GM23338 (cell line): ENCODE measurements around the gene BANP.

Source experiments
- CREB1 ChIP-seq: fragments of 250-450 bp; sonication (Bioruptor Pico); IDR thresholded peaks from 2 replicates; pipeline ENCODE4 v1.5.0; 2020; ENCODE audit warnings: low read depth, mild to moderate bottlenecking, moderate library complexity
- CTCF ChIP-seq, 2 experiments: fragments of 200-600 bp in 1 of 2; sonication (generic) in 1 of 2; conservative IDR thresholded peaks; 2 replicates each; pipeline versions ENCODE4 v1.5.1 to v1.6.1; 2016 to 2017; ENCODE audit warnings: antibody characterized with exemption in 2 of 2, low read depth in 2 of 2, mild to moderate bottlenecking in 2 of 2, moderate library complexity in 1 of 2
- ETS1 ChIP-seq: IDR thresholded peaks from 2 replicates; pipeline ENCODE4 v1.6.1; 2016; ENCODE audit warnings: antibody characterized with exemption
- EZH2 ChIP-seq: fragments of 200-600 bp; sonication (generic); IDR thresholded peaks from one replicate; pipeline ENCODE4 v1.8.0; 2017; ENCODE audit warnings: antibody characterized with exemption, mild to moderate bottlenecking, low read depth; ENCODE audit not compliant: unreplicated experiment
- EZH2phosphoT487 ChIP-seq: fragments of 200-600 bp; sonication (generic); IDR thresholded peaks from one replicate; pipeline ENCODE4 v1.8.1; 2018; ENCODE audit warnings: antibody characterized with exemption; ENCODE audit not compliant: unreplicated experiment
- JUNB ChIP-seq: IDR thresholded peaks from one replicate; pipeline ENCODE4 v1.6.1; 2016; ENCODE audit warnings: antibody characterized with exemption; ENCODE audit not compliant: unreplicated experiment
- POLR2AphosphoS5 ChIP-seq: IDR thresholded peaks from 2 replicates; pipeline ENCODE4 v1.6.1; 2016; ENCODE audit warnings: antibody characterized with exemption, low read depth
- REST ChIP-seq: IDR thresholded peaks from one replicate; pipeline ENCODE4 v1.6.1; 2018; ENCODE audit warnings: antibody characterized with exemption; ENCODE audit not compliant: unreplicated experiment
- STAT1 ChIP-seq: IDR thresholded peaks from one replicate; pipeline ENCODE4 v1.6.1; 2016; ENCODE audit warnings: antibody characterized with exemption; ENCODE audit not compliant: unreplicated experiment
- ZNF114 ChIP-seq: fragments of 250-450 bp; sonication (Bioruptor Pico); IDR thresholded peaks from 2 replicates; pipeline ENCODE4 v1.5.0; 2020; ENCODE audit warnings: mild to moderate bottlenecking, moderate library complexity
- ZNF462 ChIP-seq: fragments of 250-450 bp; sonication (Bioruptor Pico); IDR thresholded peaks from 2 replicates; pipeline ENCODE4 v1.5.0; 2020; ENCODE audit warnings: mild to moderate bottlenecking, moderate library complexity

- TF ChIP-seq CTCF (conservative IDR thresholded peaks at IDR 0.05; ENCODE audit: low read depth in 2 of 2) (no peak; a peak in 1 of 4 replicates), ZNF114 (no peak), REST (no peak), ETS1 (no peak), EZH2 (no peak), CREB1 (CRISPR knock-in tag) (no peak), JUNB (no peak), EZH2phosphoT487 (no peak), ZNF462 (CRISPR knock-in tag) (no peak), POLR2AphosphoS5 (no peak), STAT1 (no peak)
Observed at GRCh38 chr16:87918866-87919680, 32.2 kb upstream of the BANP start.
